ENCODE measurements around the gene EPAS1. TPM values are rescaled to one million over a fixed set of nuclear protein-coding genes. Genes with fewer than 3 reads are reported as not detected.

EPAS1 gene
- total and polyA plus RNA-seq, 8 donors: 35.1 to 217 (median 117) TPM

DNA sequence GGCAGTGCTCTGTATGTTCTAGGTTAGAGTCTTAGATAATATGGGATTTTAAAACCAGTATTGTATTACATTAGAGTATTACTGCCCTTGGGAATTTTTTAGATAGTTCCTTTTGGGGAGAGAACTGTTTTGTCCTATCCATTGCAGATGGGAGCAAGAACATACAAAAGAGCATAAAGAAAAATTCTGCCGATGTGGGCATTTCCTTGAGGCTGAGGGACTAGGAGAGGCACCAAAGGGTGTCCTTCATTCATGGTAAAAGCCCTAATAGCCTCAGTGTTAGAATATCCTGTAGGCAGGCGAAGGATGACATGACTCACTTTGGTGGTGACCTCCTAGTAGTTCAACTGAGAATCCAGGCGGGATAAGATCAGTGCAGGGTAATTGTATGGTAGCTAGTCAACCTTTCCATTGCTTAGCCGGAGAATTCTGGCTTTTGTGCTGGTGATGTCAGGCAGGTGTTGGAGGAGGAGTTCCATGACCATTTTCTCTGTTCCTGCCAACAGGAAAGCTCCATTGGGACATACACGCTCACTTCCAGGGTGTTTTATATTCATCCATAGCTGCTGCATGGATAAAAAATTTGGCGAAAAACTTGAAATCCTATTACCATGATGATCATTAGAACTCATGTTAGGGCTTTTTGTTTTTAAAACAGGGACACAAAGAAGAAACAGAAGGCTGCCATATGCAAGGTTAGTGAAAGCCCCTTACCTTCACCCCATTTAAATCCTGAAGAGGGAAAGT lies 28.1 kb downstream of the EPAS1 start:
- 86 to 97% (median 92%) methylated on average over 6 of the region's 6 CpGs for WGBS, 5 donors
- Histone ChIP-seq H3K9me3 (no peaks in the 10 kb centered on the region), H3K4me1 (peaks cover 15 to 73% (median 35%) of the 10 kb centered on the region in 4 donors), H3K4me3 (no peak overlapping the region), H3K27me3 (no peaks in the 10 kb centered on the region), H3K36me3 (no peaks in the 10 kb centered on the region), H3K27ac (no peak overlapping the region)
- DNase-seq: no peak
- intact Hi-C loops (cut with DNase I; ENCODE audit: low total_unique reads): no loop called here
- TF ChIP-seq EP300 (IDR thresholded peaks at IDR 0.05): no peak

DNA sequence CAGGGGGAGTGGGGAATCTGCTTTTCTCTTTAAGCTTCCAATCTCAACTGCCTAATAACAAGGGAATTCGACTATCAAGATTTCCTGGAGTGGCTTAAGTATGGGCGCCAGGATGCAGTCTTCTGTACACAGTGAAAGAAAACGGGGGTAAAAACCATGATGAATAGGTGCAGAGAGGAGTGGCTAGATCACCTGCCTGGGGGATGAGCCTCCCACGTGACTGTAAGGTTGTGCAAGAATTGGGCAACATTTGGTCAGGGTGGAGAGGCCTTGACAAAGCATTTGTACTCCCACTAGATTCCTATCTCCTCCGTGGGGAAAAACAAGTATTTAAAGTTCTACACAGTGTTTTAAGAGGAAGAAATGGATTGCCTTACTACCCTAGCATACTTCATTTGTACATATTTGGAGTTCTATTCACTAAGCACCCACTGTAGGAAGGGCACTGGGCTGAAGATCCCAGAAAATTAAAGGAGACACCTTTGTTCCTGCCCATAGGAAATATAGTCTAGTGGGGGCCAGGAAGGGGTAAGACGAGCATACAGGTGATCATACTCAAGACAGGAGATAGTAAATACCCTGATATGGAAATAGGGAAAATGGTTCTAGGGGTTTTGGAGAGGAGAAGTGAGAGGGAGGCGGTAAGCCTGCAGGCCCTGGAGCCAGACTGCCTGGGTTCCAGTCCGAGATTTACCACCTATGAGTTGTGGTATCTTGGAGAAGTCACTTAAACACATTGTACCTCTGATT lies 29.2 kb downstream of the EPAS1 start:
- Histone ChIP-seq H3K4me1 (peaks cover 16 to 75% (median 42%) of the 10 kb centered on the region in 4 donors), H3K36me3 (no peaks in the 10 kb centered on the region), H3K9me3 (no peaks in the 10 kb centered on the region), H3K27me3 (no peaks in the 10 kb centered on the region), H3K4me3 (no peak overlapping the region), H3K27ac (no peak overlapping the region)
- TF ChIP-seq, protein P1, sequence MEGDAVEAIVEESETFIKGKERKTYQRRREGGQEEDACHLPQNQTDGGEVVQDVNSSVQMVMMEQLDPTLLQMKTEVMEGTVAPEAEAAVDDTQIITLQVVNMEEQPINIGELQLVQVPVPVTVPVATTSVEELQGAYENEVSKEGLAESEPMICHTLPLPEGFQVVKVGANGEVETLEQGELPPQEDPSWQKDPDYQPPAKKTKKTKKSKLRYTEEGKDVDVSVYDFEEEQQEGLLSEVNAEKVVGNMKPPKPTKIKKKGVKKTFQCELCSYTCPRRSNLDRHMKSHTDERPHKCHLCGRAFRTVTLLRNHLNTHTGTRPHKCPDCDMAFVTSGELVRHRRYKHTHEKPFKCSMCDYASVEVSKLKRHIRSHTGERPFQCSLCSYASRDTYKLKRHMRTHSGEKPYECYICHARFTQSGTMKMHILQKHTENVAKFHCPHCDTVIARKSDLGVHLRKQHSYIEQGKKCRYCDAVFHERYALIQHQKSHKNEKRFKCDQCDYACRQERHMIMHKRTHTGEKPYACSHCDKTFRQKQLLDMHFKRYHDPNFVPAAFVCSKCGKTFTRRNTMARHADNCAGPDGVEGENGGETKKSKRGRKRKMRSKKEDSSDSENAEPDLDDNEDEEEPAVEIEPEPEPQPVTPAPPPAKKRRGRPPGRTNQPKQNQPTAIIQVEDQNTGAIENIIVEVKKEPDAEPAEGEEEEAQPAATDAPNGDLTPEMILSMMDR (IDR thresholded peaks at IDR 0.05): no peak
- peak in 1 of 3 donors; percentile 9 for TF ChIP-seq POLR2AphosphoS5 (IDR thresholded peaks at IDR 0.05)
- no peak for DNase-seq
- WGBS, 5 donors: 62 to 80% (median 77%) methylated on average over 8 of the region's 8 CpGs
- intact Hi-C loops (cut with DNase I; ENCODE audit: low total_unique reads): no loop called here

DNA sequence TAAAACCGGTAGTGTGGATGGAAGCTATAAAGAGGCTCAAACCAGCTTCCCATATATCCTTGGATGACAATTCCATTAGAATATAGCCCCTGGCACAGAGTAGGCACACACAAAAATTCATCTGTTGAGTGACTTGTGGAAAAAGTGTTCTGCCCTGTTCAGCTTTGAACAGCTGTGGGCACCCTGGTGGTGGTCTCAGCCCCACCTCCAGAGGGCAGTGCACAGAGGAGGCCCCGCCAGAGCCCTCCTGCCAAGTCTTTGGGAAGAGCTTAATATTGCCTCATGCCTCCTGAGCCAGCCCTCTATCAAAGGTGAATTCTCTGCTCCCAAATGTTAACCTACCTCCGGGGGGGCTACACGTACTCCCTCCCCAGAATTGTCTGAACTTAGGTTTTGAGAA lies 30.4 kb downstream of the EPAS1 start:
- H3K27ac ChIP-seq: peak overlapping the region in 1 of 5 donors; percentile 41
- WGBS, 5 donors: 89 to 95% (median 94%) methylated on average over 4 of the region's 4 CpGs

GRCh38 chr2:46328291-46328690 lies 31.1 kb downstream of the EPAS1 start:
- H3K4me3 ChIP-seq: no peak overlapping the region
- WGBS, 5 donors: 85 to 100% (median 90%) methylated on average over 1 of the region's 1 CpG
- no peaks in the 10 kb centered on the region for H3K9me3 ChIP-seq
- H3K36me3 ChIP-seq: no peaks in the 10 kb centered on the region
- no peak for TF ChIP-seq POLR2A (IDR thresholded peaks at IDR 0.05)
- TF ChIP-seq EP300 (IDR thresholded peaks at IDR 0.05): no peak
- TF ChIP-seq, protein P1 (IDR thresholded peaks at IDR 0.05): no peak
- TF ChIP-seq POLR2AphosphoS5 (IDR thresholded peaks at IDR 0.05): no peak
- peaks cover 27 to 81% (median 58%) of the 10 kb centered on the region in 4 donors for H3K4me1 ChIP-seq
- intact Hi-C loops (cut with DNase I; ENCODE audit: low total_unique reads): no loop called here
- DNase-seq: no peak
- H3K27me3 ChIP-seq: no peaks in the 10 kb centered on the region
- peak overlapping the region in 1 of 5 donors; percentile 85 for H3K27ac ChIP-seq

More for the DNA sequence above, 30.4 kb downstream of the EPAS1 start:
- Histone ChIP-seq H3K27me3 (no peaks in the 10 kb centered on the region), H3K9me3 (no peaks in the 10 kb centered on the region), H3K36me3 (no peaks in the 10 kb centered on the region), H3K4me1 (peaks cover 24 to 79% (median 54%) of the 10 kb centered on the region in 4 donors), H3K4me3 (no peak overlapping the region)
- no peak for TF ChIP-seq POLR2AphosphoS5 (IDR thresholded peaks at IDR 0.05)
- TF ChIP-seq, protein P1 (IDR thresholded peaks at IDR 0.05): no peak
- TF ChIP-seq POLR2A (IDR thresholded peaks at IDR 0.05): no peak
- TF ChIP-seq EP300 (IDR thresholded peaks at IDR 0.05): no peak
- no peak for DNase-seq
- intact Hi-C loops (cut with DNase I; ENCODE audit: low total_unique reads): no loop called here

All from stomach (tissue), 9 donors.